ENCODE results near the gene DENND1A. TPM values are rescaled to one million over a fixed set of nuclear protein-coding genes. Genes with fewer than 3 reads are reported as not detected.

DENND1A gene
- total RNA-seq = 21.2 TPM

GRCh38 chr9:123929870-123930831 lies at the start of gene DENND1A:
DENND1A (minus strand) TSS chr9:123930126; CDS start chr9:123929905, 221 bp downstream.

GRCh38 chr9:123355761-123356431 lies 574.0 kb downstream of the DENND1A start, which contains the start of gene CRB2:
CRB2 (plus strand) TSS chr9:123356197; CDS start chr9:123356261, 64 bp downstream.

Small RNA genes within 50 kb of the gene (small RNA-seq; reads per million reads assigned to genes)
- gene MIR601 = not detected
- gene MIR7150 = not detected

Other genes with a start within 250 kb of the DENND1A start
- 8.3 TPM for gene LHX2, start 81.6 kb upstream of the DENND1A start, total RNA-seq